GM23338 (cell line): Measurements from ENCODE around the gene CIC. TPM values are rescaled to one million over a fixed set of nuclear protein-coding genes. Genes with fewer than 3 reads are reported as not detected.

ENCODE experiments used
- ATAC-seq: fragments of 200-7000 bp; cut with Tn5 transposase; 3 replicates; pipeline ENCODE4 v1.9.1; 2020
- DNase-seq: peaks from one replicate; pipeline ENCODE4 v3.0.0-alpha.2; 2015; ENCODE audit warnings: low spot score
- H2AFZ ChIP-seq: fragments of 200-600 bp; sonication (generic); 2 replicates; pipeline ENCODE4 v1.8.0; 2016; ENCODE audit warnings: antibody characterized with exemption, mild to moderate bottlenecking, moderate library complexity
- H3F3A ChIP-seq: fragments of 200-600 bp; sonication (generic); replicated peaks from 2 replicates; pipeline ENCODE4 v1.8.0; 2017; ENCODE audit warnings: antibody characterized with exemption, mixed run types, low read depth
- H3K27ac ChIP-seq: fragments of 200-600 bp; sonication (generic); 2 replicates; pipeline ENCODE4 v1.6.1; 2016; ENCODE audit warnings: low read depth
- H3K27me3 ChIP-seq: fragments of 200-600 bp; sonication (generic); 2 replicates; pipeline ENCODE4 v1.8.0; 2016; ENCODE audit warnings: mild to moderate bottlenecking, mixed run types, moderate library complexity; ENCODE audit not compliant: insufficient read depth
- H3K36me3 ChIP-seq: fragments of 200-600 bp; sonication (generic); 2 replicates; pipeline ENCODE4 v1.8.0; 2016; ENCODE audit warnings: mild to moderate bottlenecking; ENCODE audit not compliant: insufficient read depth
- H3K4me1 ChIP-seq: fragments of 200-600 bp; sonication (generic); 2 replicates; pipeline ENCODE4 v1.8.0; 2016; ENCODE audit warnings: mild to moderate bottlenecking, moderate library complexity; ENCODE audit not compliant: insufficient read depth
- H3K4me2 ChIP-seq: fragments of 200-600 bp; sonication (generic); 2 replicates; pipeline ENCODE4 v1.7.1; 2017; ENCODE audit warnings: mixed run types
- H3K4me3 ChIP-seq: fragments of 200-600 bp; sonication (generic); 2 replicates; pipeline ENCODE4 v1.6.1; 2016; ENCODE audit warnings: mixed run types
- H3K79me2 ChIP-seq: fragments of 200-600 bp; sonication (generic); replicated peaks from 2 replicates; pipeline ENCODE4 v1.8.0; 2017; ENCODE audit warnings: mild to moderate bottlenecking; ENCODE audit not compliant: insufficient read depth
- H3K9me2 ChIP-seq: fragments of 200-600 bp; sonication (generic); 2 replicates; pipeline ENCODE4 v1.8.0; 2017; ENCODE audit not compliant: insufficient read depth
- H4K20me1 ChIP-seq: fragments of 200-600 bp; sonication (generic); replicated peaks from 2 replicates; pipeline ENCODE4 v1.8.0; 2017; ENCODE audit warnings: mild to moderate bottlenecking; ENCODE audit not compliant: insufficient read depth
- H3K27ac Mint-ChIP-seq: 2 replicates; pipeline ENCODE4 v1.8.0; 2020; ENCODE audit warnings: inconsistent platforms, mild to moderate bottlenecking, moderate library complexity, mixed read lengths
- H3K27me3 Mint-ChIP-seq: 3 replicates; pipeline ENCODE4 v1.8.0; 2022; ENCODE audit warnings: low read depth, mild to moderate bottlenecking, moderate library complexity, mixed read lengths, inconsistent platforms; ENCODE audit not compliant: insufficient read depth, poor library complexity
- H3K36me3 Mint-ChIP-seq: 3 replicates; pipeline ENCODE4 v1.8.0; 2021; ENCODE audit warnings: low read depth, mild to moderate bottlenecking, inconsistent platforms, moderate library complexity, mixed read lengths
- H3K4me1 Mint-ChIP-seq: 3 replicates; pipeline ENCODE4 v1.8.0; 2020; ENCODE audit warnings: mild to moderate bottlenecking, inconsistent platforms, mixed read lengths
- H3K4me3 Mint-ChIP-seq: 3 replicates; pipeline ENCODE4 v1.8.0; 2021; ENCODE audit warnings: moderate library complexity, mild to moderate bottlenecking, inconsistent platforms, mixed read lengths
- H3K9me3 Mint-ChIP-seq: 3 replicates; pipeline ENCODE4 v1.8.0; 2020; ENCODE audit warnings: moderate library complexity, mild to moderate bottlenecking, inconsistent platforms, mixed read lengths
- EZH2phosphoT487 ChIP-seq: fragments of 200-600 bp; sonication (generic); IDR thresholded peaks from one replicate; pipeline ENCODE4 v1.8.1; 2018; ENCODE audit warnings: antibody characterized with exemption; ENCODE audit not compliant: unreplicated experiment
- JUNB ChIP-seq: IDR thresholded peaks from one replicate; pipeline ENCODE4 v1.6.1; 2016; ENCODE audit warnings: antibody characterized with exemption; ENCODE audit not compliant: unreplicated experiment
- ZNF114 ChIP-seq: fragments of 250-450 bp; sonication (Bioruptor Pico); IDR thresholded peaks from 2 replicates; pipeline ENCODE4 v1.5.0; 2020; ENCODE audit warnings: mild to moderate bottlenecking, moderate library complexity
- ZNF331 ChIP-seq: fragments of 250-450 bp; sonication (Bioruptor Pico); IDR thresholded peaks from 2 replicates; pipeline ENCODE4 v1.5.0; 2020; ENCODE audit warnings: low read depth, mild to moderate bottlenecking, moderate library complexity
- polyA plus RNA-seq: library from polyadenylated mRNA; unstranded; fragments of >200 nt; fragmentation: Nextera tagmentation; extraction: Ambion mirVana; gene quantifications from 2 replicates; pipeline ENCODE4 v1.2.1, GENCODE V29; 2016
- total RNA-seq: library from RNA; depleted of rRNA; stranded (reverse); fragments of >200 nt; shearing (Covaris generic); gene quantifications from 2 replicates; pipeline ENCODE4 v1.2.3, GENCODE V29; 2014
- TF ChIP-seq, protein P1 (sequence below): IDR thresholded peaks from one replicate; pipeline ENCODE4 v1.6.1; 2018; ENCODE audit warnings: antibody characterized with exemption; ENCODE audit not compliant: unreplicated experiment
- TF ChIP-seq, protein P2 (sequence below): IDR thresholded peaks from 2 replicates; pipeline ENCODE4 v1.6.1; 2016; ENCODE audit warnings: antibody characterized with exemption
- TF ChIP-seq, protein P3 (sequence below): fragments of 250-450 bp; sonication (Bioruptor Pico); IDR thresholded peaks from 2 replicates; pipeline ENCODE4 v1.5.0; 2020; ENCODE audit warnings: mild to moderate bottlenecking, moderate library complexity

The CIC gene
- total and polyA plus RNA-seq, 2 experiments from 2014 or later, result 13.2 to 42.0 TPM

DNA sequence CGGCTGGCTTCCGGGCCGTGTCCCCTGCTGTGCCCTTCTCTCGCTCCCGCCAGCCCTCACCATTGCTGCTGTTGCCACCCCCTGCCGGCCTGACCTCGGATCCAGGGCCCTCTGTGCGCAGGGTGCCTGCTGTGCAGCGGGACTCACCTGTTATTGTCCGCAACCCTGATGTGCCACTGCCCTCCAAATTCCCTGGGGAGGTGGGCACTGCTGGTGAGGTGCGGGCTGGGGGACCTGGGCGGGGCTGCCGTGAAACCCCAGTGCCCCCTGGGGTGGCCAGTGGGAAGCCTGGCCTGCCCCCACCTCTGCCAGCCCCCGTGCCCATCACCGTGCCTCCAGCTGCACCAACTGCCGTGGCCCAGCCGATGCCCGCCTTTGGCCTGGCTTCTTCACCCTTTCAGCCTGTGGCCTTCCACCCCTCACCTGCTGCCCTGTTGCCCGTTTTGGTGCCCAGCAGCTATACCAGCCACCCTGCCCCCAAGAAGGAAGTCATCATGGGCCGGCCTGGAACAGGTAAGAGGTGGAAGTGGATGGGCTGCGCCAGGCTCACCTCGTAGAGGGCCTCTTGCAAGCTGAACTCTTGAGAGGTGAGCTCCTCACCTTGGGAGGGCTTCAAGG, 5.1 kb downstream of the CIC start:
- Histone ChIP-seq H2AFZ (no peak overlapping the region), H3F3A (no peaks in the 10 kb centered on the region), H3K27me3 (no peaks in the 10 kb centered on the region), H3K4me3 (no peak overlapping the region), H4K20me1 (0 out of 2 replicates have a peak, but pooled peaks cover 3% of the 10 kb centered on the region), H3K36me3 (no peaks in the 10 kb centered on the region), H3K79me2 (peaks cover 6% of the 10 kb centered on the region; the same call in 1 of the 2 replicates), H3K27ac (no peak overlapping the region), H3K9me2 (no peaks in the 10 kb centered on the region), H3K4me1 (peaks cover 6% of the 10 kb centered on the region; the same call in 1 of the 2 replicates), H3K4me2 (no peak overlapping the region)
- Mint-ChIP-seq H3K36me3 (peaks cover 13% of the 10 kb centered on the region; the same call in 2 of the 3 replicates), H3K27me3 (peaks cover 6% of the 10 kb centered on the region), H3K27ac (no peak overlapping the region), H3K4me1 (peaks cover 29% of the 10 kb centered on the region), H3K9me3 (no peaks in the 10 kb centered on the region; the same call in 2 of the 3 replicates), H3K4me3 (no peak overlapping the region)
- TF ChIP-seq, protein P1, sequence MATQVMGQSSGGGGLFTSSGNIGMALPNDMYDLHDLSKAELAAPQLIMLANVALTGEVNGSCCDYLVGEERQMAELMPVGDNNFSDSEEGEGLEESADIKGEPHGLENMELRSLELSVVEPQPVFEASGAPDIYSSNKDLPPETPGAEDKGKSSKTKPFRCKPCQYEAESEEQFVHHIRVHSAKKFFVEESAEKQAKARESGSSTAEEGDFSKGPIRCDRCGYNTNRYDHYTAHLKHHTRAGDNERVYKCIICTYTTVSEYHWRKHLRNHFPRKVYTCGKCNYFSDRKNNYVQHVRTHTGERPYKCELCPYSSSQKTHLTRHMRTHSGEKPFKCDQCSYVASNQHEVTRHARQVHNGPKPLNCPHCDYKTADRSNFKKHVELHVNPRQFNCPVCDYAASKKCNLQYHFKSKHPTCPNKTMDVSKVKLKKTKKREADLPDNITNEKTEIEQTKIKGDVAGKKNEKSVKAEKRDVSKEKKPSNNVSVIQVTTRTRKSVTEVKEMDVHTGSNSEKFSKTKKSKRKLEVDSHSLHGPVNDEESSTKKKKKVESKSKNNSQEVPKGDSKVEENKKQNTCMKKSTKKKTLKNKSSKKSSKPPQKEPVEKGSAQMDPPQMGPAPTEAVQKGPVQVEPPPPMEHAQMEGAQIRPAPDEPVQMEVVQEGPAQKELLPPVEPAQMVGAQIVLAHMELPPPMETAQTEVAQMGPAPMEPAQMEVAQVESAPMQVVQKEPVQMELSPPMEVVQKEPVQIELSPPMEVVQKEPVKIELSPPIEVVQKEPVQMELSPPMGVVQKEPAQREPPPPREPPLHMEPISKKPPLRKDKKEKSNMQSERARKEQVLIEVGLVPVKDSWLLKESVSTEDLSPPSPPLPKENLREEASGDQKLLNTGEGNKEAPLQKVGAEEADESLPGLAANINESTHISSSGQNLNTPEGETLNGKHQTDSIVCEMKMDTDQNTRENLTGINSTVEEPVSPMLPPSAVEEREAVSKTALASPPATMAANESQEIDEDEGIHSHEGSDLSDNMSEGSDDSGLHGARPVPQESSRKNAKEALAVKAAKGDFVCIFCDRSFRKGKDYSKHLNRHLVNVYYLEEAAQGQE, result no peak
- no peak for TF ChIP-seq JUNB
- TF ChIP-seq, protein P2, sequence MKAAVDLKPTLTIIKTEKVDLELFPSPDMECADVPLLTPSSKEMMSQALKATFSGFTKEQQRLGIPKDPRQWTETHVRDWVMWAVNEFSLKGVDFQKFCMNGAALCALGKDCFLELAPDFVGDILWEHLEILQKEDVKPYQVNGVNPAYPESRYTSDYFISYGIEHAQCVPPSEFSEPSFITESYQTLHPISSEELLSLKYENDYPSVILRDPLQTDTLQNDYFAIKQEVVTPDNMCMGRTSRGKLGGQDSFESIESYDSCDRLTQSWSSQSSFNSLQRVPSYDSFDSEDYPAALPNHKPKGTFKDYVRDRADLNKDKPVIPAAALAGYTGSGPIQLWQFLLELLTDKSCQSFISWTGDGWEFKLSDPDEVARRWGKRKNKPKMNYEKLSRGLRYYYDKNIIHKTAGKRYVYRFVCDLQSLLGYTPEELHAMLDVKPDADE, result no peak
- no peak for TF ChIP-seq EZH2phosphoT487
- TF ChIP-seq, protein P3, sequence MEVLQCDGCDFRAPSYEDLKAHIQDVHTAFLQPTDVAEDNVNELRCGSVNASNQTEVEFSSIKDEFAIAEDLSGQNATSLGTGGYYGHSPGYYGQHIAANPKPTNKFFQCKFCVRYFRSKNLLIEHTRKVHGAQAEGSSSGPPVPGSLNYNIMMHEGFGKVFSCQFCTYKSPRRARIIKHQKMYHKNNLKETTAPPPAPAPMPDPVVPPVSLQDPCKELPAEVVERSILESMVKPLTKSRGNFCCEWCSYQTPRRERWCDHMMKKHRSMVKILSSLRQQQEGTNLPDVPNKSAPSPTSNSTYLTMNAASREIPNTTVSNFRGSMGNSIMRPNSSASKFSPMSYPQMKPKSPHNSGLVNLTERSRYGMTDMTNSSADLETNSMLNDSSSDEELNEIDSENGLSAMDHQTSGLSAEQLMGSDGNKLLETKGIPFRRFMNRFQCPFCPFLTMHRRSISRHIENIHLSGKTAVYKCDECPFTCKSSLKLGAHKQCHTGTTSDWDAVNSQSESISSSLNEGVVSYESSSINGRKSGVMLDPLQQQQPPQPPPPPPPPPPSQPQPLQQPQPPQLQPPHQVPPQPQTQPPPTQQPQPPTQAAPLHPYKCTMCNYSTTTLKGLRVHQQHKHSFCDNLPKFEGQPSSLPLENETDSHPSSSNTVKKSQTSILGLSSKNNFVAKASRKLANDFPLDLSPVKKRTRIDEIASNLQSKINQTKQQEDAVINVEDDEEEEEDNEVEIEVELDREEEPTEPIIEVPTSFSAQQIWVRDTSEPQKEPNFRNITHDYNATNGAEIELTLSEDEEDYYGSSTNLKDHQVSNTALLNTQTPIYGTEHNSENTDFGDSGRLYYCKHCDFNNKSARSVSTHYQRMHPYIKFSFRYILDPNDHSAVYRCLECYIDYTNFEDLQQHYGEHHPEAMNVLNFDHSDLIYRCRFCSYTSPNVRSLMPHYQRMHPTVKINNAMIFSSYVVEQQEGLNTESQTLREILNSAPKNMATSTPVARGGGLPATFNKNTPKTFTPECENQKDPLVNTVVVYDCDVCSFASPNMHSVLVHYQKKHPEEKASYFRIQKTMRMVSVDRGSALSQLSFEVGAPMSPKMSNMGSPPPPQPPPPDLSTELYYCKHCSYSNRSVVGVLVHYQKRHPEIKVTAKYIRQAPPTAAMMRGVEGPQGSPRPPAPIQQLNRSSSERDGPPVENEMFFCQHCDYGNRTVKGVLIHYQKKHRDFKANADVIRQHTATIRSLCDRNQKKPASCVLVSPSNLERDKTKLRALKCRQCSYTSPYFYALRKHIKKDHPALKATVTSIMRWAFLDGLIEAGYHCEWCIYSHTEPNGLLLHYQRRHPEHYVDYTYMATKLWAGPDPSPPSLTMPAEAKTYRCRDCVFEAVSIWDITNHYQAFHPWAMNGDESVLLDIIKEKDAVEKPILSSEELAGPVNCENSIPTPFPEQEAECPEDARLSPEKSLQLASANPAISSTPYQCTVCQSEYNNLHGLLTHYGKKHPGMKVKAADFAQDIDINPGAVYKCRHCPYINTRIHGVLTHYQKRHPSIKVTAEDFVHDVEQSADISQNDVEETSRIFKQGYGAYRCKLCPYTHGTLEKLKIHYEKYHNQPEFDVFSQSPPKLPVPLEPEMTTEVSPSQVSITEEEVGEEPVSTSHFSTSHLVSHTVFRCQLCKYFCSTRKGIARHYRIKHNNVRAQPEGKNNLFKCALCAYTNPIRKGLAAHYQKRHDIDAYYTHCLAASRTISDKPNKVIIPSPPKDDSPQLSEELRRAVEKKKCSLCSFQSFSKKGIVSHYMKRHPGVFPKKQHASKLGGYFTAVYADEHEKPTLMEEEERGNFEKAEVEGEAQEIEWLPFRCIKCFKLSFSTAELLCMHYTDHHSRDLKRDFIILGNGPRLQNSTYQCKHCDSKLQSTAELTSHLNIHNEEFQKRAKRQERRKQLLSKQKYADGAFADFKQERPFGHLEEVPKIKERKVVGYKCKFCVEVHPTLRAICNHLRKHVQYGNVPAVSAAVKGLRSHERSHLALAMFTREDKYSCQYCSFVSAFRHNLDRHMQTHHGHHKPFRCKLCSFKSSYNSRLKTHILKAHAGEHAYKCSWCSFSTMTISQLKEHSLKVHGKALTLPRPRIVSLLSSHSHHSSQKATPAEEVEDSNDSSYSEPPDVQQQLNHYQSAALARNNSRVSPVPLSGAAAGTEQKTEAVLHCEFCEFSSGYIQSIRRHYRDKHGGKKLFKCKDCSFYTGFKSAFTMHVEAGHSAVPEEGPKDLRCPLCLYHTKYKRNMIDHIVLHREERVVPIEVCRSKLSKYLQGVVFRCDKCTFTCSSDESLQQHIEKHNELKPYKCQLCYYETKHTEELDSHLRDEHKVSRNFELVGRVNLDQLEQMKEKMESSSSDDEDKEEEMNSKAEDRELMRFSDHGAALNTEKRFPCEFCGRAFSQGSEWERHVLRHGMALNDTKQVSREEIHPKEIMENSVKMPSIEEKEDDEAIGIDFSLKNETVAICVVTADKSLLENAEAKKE, result no peak
- no peak for TF ChIP-seq ZNF114 (CRISPR knock-in tag)
- no peak for TF ChIP-seq ZNF331 (CRISPR knock-in tag)
- no peak for DNase-seq
- no peak for ATAC-seq
